GM12873 (cell line): ENCODE results near the gene RARG.

Experiments
- TF ChIP-seq, protein P1 (sequence below): IDR thresholded peaks from 2 replicates; pipeline ENCODE4 v1.5.1; 2012; ENCODE audit warnings: low read depth, mild to moderate bottlenecking, moderate library complexity, low read length, control low read depth; ENCODE audit not compliant: insufficient read depth; ENCODE audit errors: missing control alignments

Gene RARG

DNA sequence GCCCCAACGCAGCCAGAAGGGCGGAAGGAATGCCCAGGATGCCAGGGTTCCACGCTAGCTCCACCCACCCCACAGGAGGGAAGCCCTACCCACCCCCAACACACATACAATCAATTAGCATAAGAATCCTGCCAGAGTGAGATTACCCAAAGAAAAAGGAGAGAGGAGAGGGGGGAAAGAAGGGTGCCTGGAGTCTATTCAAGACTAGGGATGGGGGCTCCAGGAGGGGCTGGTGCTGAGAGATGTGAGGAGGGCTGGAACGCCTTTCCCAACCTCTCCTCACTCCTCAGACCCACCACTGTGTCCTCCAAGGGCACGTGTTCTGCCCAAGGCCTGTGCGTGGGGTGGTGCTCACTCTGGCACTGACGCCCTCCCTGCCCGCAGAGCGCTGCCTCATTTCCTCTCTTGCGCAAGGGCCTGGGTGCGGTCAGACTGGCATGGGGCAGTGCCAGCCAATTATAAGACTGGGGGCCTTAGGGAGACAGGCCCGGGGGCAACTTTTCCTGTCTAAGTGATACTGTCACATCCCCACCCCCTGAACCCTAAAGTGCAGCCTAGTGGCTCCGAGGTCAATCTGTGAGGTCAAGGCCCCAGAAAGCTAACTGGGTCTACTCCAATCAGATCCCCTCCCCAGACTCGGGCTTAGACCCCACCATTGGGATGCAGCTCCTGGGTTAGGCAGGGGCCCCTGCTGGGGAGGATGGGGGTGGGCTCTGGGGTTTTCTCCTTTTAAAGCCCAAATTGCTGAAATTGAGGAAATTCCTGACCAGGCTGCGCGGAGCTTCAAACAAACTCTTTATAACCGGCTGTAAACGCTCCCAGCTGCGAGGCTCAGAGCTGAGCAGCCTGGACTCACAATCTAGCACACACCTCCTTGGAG, 14.7 kb downstream of the RARG start:
- TF ChIP-seq, protein P1, sequence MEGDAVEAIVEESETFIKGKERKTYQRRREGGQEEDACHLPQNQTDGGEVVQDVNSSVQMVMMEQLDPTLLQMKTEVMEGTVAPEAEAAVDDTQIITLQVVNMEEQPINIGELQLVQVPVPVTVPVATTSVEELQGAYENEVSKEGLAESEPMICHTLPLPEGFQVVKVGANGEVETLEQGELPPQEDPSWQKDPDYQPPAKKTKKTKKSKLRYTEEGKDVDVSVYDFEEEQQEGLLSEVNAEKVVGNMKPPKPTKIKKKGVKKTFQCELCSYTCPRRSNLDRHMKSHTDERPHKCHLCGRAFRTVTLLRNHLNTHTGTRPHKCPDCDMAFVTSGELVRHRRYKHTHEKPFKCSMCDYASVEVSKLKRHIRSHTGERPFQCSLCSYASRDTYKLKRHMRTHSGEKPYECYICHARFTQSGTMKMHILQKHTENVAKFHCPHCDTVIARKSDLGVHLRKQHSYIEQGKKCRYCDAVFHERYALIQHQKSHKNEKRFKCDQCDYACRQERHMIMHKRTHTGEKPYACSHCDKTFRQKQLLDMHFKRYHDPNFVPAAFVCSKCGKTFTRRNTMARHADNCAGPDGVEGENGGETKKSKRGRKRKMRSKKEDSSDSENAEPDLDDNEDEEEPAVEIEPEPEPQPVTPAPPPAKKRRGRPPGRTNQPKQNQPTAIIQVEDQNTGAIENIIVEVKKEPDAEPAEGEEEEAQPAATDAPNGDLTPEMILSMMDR: no peak

DNA sequence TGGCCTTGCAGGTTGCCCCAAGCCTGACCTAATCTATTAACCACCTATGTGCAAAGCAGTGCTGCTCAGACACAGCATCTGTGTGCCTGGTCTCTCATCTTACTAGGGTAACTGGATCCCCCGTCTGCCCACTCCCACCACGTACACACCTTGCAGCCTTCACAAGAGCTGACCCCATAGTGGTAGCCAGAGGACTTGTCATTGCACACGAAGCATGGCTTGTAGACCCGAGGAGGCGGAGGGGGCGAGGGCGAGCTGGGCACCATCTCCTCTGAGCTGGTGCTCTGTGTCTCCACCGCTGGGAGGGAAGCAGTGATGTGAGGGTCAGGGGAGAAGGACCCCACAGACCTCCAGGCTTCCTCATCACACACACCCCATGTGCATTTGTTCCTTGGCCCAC, 16.5 kb downstream of the RARG start:
- TF ChIP-seq, protein P1: no peak

DNA sequence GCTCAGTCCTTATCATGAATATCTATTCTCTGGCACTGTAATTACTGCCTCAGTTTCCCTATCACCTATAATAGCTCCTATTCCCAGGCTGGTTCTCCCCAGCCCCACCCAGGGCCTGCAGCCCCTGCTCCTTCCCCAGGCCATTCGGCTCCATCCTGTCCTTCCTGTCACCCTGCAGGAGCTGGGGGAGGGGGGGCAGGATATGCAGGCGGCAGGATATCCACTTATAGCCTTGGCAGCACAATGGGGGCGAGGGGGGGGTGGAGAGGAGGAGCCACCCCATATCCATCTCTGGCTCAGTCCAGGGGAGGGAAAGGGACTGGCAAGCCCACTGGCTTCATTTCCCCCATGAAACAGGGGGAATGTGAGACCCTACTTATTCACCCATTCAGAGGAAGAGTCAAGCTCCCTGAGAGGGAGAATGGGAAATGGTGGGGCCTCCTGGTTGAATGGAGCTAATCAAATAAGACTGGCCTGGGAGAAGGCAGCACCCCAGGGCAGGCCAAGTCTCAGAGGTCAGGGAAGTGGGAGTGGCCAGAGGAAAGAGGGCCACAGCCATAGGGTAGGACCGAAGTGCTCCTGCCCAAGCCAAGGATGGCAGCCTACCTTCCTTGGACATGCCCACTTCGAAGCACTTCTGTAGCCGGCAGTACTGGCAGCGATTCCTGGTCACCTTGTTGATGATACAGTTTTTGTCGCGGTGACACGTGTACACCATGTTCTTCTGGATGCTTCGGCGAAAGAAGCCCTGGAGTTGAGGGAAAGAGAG, 17.1 kb downstream of the RARG start:
- TF ChIP-seq, protein P1: no peak

DNA sequence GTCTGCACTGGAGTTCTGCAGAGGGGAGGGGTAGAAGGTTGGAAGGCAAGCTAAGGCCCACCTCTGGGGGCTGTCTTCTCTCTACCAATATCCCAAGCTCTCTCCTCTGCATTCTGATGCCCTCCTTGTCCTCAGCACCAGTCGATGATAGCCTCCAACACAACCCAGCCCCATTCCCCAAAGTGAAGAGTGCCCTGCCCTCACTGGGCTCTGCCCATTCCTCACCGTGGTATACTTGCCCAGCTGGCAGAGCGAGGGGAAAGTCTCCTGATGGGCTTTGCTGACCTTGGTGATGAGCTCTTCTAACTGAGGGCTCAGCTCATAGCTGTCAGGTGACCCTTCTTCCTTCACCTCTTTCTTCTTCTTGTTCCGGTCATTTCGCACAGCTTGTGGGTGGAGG, 17.8 kb downstream of the RARG start:
- TF ChIP-seq, protein P1: no peak

DNA sequence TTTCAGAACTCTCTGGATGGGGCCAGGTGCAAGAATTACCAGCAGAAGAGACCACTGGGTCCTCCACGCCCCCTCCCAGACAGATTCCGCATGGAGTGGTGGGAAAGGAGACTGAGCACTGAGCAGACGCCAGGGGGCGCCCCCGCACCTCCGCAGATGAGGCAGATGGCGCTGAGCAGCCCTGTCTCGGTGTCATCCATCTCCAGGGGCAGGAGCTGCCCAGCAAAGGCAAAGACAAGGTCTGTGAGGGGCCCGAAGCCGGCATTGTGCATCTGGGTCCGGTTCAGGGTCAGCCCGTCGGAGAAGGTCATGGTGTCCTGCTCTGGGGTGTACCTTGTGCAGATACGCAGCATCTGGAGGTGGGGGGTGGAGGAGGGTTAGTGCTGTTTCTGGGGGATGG, 18.7 kb downstream of the RARG start:
- TF ChIP-seq, protein P1: peak; percentile 98

DNA sequence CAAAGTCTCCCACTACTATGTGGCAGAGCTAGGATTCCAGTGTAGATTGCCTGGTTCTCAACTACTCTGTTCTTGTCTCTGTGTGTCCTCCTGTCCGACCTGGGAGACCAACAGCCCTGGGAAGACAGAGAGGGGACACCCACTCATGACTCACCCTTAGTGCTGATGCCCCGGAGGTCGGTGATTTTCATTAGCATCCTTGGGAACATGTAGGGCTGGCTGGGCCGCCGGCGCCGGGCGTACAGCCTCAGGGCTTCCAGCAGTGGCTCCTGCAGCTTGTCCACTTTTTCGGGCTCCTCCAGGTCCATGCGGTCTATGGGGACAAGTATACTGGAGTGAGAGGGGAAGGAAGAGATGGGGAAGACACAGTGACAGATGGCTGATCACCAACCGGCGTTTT, 19.1 kb downstream of the RARG start:
- TF ChIP-seq, protein P1: no peak
